Lower leg skin (tissue), 4 donors: ENCODE results near the gene ST6GALNAC3. TPM values are rescaled to one million over a fixed set of nuclear protein-coding genes. Genes with fewer than 3 reads are reported as not detected.

Experiments used
- DNase-seq, 2 donors: peaks; one replicate each; pipeline ENCODE4 v3.0.0-alpha.2; 2019; ENCODE audit warnings: low spot score in 2 of 2
- H3K4me3 ChIP-seq: fragments of 200-600 bp; sonication (generic); 2 replicates; pipeline ENCODE4 v1.5.1; 2017; ENCODE audit warnings: mild to moderate bottlenecking, low read depth; ENCODE audit not compliant: poor library complexity, severe bottlenecking
- POLR2A ChIP-seq, 2 donors: fragments of 450-650 bp; IDR thresholded peaks; one replicate each; pipeline ENCODE4 v1.6.1; 2016 to 2017; ENCODE audit warnings: antibody characterized with exemption in 2 of 2, mild to moderate bottlenecking in 1 of 2, moderate library complexity in 1 of 2
- WGBS, 2 donors: methylation state at CpG; one replicate each; pipeline ENCODE4 v1.1.5; 2018; 5-methylcytosine and 5-hydroxymethylcytosine counted together
- intact Hi-C: fragments of 100-400 bp; cut with DNase I; formaldehyde crosslinking; loops from one replicate; pipeline ENCODE4 v1.15.0; 2023; ENCODE audit warnings: low total_unique reads
- total RNA-seq, 4 donors: library from RNA; depleted of rRNA; stranded (reverse); fragments of >200 nt; gene quantifications; one replicate each; pipeline ENCODE4 v1.1.0, GENCODE V29; 2016
- TF ChIP-seq, protein P1 (sequence below), 3 donors: fragments of 450-650 bp; IDR thresholded peaks; one replicate each; pipeline ENCODE4 v1.5.1; 2016; ENCODE audit warnings: antibody characterized with exemption in 3 of 3, mild to moderate bottlenecking in 3 of 3, moderate library complexity in 2 of 3

The ST6GALNAC3 gene
- total RNA-seq, 4 donors from 2014 or later, result 1.5 to 3.8 (median 3.0) TPM

DNA sequence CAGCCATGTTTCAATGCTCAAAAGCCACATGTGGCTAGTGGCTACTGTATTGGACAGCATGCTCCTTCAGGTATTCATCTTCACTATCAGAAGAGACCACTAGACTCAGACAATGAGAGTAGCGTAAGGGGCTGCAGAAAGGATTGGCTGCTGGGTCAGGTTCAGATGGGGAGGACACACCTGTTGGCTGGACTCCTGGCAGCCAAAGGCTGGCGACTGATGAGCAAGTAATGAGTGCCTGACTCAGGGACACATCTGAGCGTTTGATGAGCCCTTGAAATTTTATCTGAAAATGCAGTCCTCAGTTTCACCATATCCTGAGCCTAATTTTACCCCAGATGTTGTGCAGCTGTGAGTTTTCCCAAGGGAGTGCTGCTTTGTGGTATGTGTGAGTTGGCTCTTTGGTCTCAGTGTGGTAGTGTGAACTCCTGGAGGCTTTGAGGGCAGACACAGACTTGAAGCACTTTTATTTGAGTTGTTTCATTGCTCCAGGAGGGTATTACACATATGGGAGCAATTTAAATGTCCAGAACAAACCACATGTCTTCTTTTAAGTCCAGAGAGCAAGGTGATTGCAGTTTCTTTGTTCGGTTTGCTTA is 9.6 kb downstream of the ST6GALNAC3 start:
- TF ChIP-seq POLR2A (IDR thresholded peaks at IDR 0.05), result no peak
- TF ChIP-seq, protein P1, sequence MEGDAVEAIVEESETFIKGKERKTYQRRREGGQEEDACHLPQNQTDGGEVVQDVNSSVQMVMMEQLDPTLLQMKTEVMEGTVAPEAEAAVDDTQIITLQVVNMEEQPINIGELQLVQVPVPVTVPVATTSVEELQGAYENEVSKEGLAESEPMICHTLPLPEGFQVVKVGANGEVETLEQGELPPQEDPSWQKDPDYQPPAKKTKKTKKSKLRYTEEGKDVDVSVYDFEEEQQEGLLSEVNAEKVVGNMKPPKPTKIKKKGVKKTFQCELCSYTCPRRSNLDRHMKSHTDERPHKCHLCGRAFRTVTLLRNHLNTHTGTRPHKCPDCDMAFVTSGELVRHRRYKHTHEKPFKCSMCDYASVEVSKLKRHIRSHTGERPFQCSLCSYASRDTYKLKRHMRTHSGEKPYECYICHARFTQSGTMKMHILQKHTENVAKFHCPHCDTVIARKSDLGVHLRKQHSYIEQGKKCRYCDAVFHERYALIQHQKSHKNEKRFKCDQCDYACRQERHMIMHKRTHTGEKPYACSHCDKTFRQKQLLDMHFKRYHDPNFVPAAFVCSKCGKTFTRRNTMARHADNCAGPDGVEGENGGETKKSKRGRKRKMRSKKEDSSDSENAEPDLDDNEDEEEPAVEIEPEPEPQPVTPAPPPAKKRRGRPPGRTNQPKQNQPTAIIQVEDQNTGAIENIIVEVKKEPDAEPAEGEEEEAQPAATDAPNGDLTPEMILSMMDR (IDR thresholded peaks at IDR 0.05), result no peak
- no peak overlapping the region for H3K4me3 ChIP-seq
- intact Hi-C loops, result no loop called here
- WGBS, 2 donors, result 71% methylated on average over 4 of the region's 4 CpGs
- no peak for DNase-seq

DNA sequence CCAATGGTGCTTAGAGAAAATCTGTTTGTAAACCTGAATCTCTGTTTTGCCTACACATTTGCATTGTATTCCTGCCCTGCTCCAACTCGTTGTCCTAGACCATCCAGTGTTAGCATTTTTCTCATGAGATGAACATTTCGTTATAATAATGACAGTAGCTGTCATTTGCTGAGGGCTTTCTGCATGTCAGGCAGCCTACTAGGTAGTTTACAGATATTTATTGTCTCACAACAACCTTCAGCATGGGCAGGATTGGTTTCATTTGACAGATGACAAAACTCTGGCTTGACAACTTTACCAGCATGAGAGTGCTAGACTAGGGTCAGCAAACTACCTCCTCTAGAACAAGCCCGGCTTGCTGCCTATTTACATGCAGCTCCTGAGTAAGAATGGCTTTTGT is 10.1 kb downstream of the ST6GALNAC3 start:
- intact Hi-C loops, result no loop called here
- DNase-seq, result no peak
- TF ChIP-seq, protein P1 (IDR thresholded peaks at IDR 0.05), result no peak
- no peak for TF ChIP-seq POLR2A (IDR thresholded peaks at IDR 0.05)
- 53 to 72% methylated on average over 3 of the region's 3 CpGs for WGBS, 2 donors
- H3K4me3 ChIP-seq, result no peak overlapping the region

DNA sequence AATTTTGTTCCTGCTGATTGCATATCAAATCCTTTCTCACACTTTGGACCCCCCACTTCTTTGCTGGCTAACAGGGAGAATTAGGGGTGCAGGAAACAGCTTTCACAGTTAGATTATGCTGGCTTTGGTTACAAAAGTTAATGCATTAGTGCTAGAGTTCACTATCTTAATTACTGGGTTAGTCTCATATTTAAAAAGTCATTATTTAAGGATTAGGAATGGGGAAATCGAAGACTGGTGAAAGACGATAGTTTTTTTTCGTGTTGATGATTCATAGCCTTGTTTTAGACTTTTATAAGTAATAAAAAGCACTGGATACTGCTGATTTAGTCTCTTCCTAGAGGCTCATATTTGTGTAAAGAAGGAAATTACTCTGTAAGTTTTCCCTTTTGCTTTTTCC is 11.6 kb downstream of the ST6GALNAC3 start:
- intact Hi-C loops, result no loop called here
- WGBS, 2 donors, result 73 to 75% methylated on average over 3 of the region's 3 CpGs
- DNase-seq, result no peak
- H3K4me3 ChIP-seq, result no peak overlapping the region
- TF ChIP-seq, protein P1 (IDR thresholded peaks at IDR 0.05), result no peak
- no peak for TF ChIP-seq POLR2A (IDR thresholded peaks at IDR 0.05)

DNA sequence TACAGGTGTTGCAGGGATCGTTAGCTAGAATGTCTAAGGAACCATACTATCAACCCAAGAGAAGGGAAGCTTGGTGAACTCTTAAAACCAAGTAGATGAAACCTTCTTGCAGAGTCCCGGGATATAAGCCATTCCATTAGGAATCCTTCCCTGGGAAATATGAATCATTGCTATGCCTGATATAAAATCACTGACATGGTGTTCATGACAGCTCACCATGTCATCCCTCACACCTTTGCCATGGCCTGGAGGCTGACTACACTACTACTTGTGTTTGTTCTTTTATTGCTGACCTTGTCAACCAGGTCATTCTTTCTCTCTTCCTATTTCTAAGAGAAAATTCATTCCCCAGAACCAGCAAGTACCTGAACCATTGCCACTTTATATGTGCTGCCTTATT is 12.1 kb downstream of the ST6GALNAC3 start:
- no peak for DNase-seq
- intact Hi-C loops, result no loop called here
- TF ChIP-seq, protein P1 (IDR thresholded peaks at IDR 0.05), result no peak
- no peak for TF ChIP-seq POLR2A (IDR thresholded peaks at IDR 0.05)
- WGBS, 2 donors, result 85 to 94% methylated on average over 2 of the region's 2 CpGs
- H3K4me3 ChIP-seq, result no peak overlapping the region

DNA sequence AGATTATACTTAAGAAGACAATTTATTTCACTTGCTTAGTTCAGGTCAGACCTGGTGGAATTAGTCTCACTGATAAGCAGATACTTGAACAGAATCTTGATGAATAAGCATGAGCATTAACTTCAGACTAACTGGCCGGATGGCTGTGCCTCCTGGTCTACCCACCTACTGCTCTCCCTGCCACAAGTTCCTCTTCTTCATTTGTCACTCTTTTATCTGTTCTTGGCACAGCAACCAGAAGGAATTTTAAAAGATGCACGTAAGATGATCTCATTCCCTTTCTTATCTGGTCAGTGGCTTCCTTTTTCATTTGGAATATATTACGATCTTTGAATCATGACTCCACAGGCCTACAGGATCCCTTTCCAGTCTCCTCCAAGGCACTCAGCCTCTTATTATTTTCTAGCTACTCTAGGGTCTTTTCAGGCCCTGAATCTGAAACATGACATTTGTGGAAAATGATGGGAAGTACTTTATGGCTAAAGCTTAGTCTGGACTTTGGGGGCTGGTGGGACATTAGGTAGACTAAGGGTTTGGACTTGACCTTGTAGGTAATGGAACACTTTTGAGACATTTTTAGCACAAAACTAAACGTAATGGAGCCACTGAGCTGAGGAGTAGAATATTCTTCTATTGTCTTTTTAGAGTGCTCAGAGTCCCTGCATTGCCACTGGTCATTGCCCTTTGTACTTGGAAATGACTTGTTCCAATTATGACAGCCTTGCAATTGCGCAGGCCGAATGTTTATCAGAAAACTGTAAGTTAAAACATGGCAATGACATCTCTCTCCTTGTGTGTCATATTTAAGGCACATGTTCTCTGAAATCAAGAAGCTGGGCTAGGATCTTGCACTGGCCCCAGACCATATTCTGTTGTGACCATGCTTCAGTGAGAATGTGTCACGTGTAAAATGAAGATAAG is 16.0 kb downstream of the ST6GALNAC3 start:
- no peak for TF ChIP-seq POLR2A (IDR thresholded peaks at IDR 0.05)
- TF ChIP-seq, protein P1 (IDR thresholded peaks at IDR 0.05), result no peak
- H3K4me3 ChIP-seq, result no peak overlapping the region
- 74 to 78% methylated on average over 7 of the region's 7 CpGs for WGBS, 2 donors
- intact Hi-C loops, result no loop called here
- no peak for DNase-seq
